ENCODE results near the gene SNX20.

Gene SNX20

GRCh38 chr16:50645563-50646220, 35.4 kb downstream of the SNX20 start:
- Histone ChIP-seq H2AK5ac (ENCODE audit: low read length) (no peak overlapping the region), H2BK120ac (ENCODE audit: low read depth, low read length) (no peak overlapping the region), H2BK15ac (replicated peaks; ENCODE audit: low read depth) (no peak overlapping the region), H3K4ac (ENCODE audit: low read depth, low read length) (no peak overlapping the region), H3K27ac (ENCODE audit: low read depth, low read length) (no peak overlapping the region), H2BK5ac (ENCODE audit: low read length) (no peak overlapping the region), H3K4me1 (ENCODE audit: control insufficient read depth, low read depth, low read length) (peaks cover 3% of the 10 kb centered on the region), H4K8ac (ENCODE audit: low read depth, low read length) (no peak overlapping the region), H3K4me2 (ENCODE audit: low read length) (no peak overlapping the region), H3K79me1 (ENCODE audit: low read length) (no peaks in the 10 kb centered on the region), H3K56ac (ENCODE audit: low read length) (peak overlapping the region; percentile 57), H3K27me3 (ENCODE audit: insufficient read depth, low read length, poor library complexity) (no peaks in the 10 kb centered on the region), H3K9ac (ENCODE audit: low read length) (peak overlapping the region; percentile 16), H3K36me3 (ENCODE audit: control insufficient read depth, insufficient read depth, low read length) (no peaks in the 10 kb centered on the region), H3K18ac (ENCODE audit: low read length) (no peak overlapping the region), H3K23ac (ENCODE audit: low read length) (no peak overlapping the region), H3K79me2 (ENCODE audit: control insufficient read depth, insufficient read depth, low read length) (no peaks in the 10 kb centered on the region), H4K5ac (ENCODE audit: low read length) (no peak overlapping the region), H3K4me3 (ENCODE audit: low read length) (no peak overlapping the region)
- WGBS (ENCODE audit: extremely low coverage, insufficient coverage, low lambda C conversion rate) = no CpG with 5 or more reads among the region's 20 CpGs
- DNase-seq = no peak

- WGBS (ENCODE audit: extremely low coverage, insufficient coverage, low lambda C conversion rate) = no CpG with 5 or more reads among the region's 6 CpGs
- Histone ChIP-seq H3K79me1 (ENCODE audit: low read length) (no peaks in the 10 kb centered on the region), H3K23ac (ENCODE audit: low read length) (no peak overlapping the region)
Observed at GRCh38 chr16:50644729-50645128, 36.4 kb downstream of the SNX20 start.

GRCh38 chr16:50644245-50644644, 36.9 kb downstream of the SNX20 start:
- DNase-seq = no peak
- H2AK5ac ChIP-seq (ENCODE audit: low read length) = no peak overlapping the region
- H3K36me3 ChIP-seq (ENCODE audit: control insufficient read depth, insufficient read depth, low read length) = no peaks in the 10 kb centered on the region
- no peaks in the 10 kb centered on the region for H3K79me1 ChIP-seq (ENCODE audit: low read length)
- no peaks in the 10 kb centered on the region for H3K79me2 ChIP-seq (ENCODE audit: control insufficient read depth, insufficient read depth, low read length)
- H2BK120ac ChIP-seq (ENCODE audit: low read depth, low read length) = no peak overlapping the region
- no peak overlapping the region for H3K4me3 ChIP-seq (ENCODE audit: low read length)
- no peak overlapping the region for H2BK15ac ChIP-seq (replicated peaks; ENCODE audit: low read depth)
- H4K8ac ChIP-seq (ENCODE audit: low read depth, low read length) = no peak overlapping the region
- H3K56ac ChIP-seq (ENCODE audit: low read length) = no peak overlapping the region
- no peak overlapping the region for H3K27ac ChIP-seq (ENCODE audit: low read depth, low read length)
- no CpG with 5 or more reads among the region's 5 CpGs for WGBS (ENCODE audit: extremely low coverage, insufficient coverage, low lambda C conversion rate)
- H3K4ac ChIP-seq (ENCODE audit: low read depth, low read length) = no peak overlapping the region
- H3K4me1 ChIP-seq (ENCODE audit: control insufficient read depth, low read depth, low read length) = peaks cover 3% of the 10 kb centered on the region
- no peak overlapping the region for H3K9ac ChIP-seq (ENCODE audit: low read length)
- H3K4me2 ChIP-seq (ENCODE audit: low read length) = no peak overlapping the region
- no peaks in the 10 kb centered on the region for H3K27me3 ChIP-seq (ENCODE audit: insufficient read depth, low read length, poor library complexity)
- H3K23ac ChIP-seq (ENCODE audit: low read length) = no peak overlapping the region
- no peak overlapping the region for H4K5ac ChIP-seq (ENCODE audit: low read length)
- H3K18ac ChIP-seq (ENCODE audit: low read length) = no peak overlapping the region
- no peak overlapping the region for H2BK5ac ChIP-seq (ENCODE audit: low read length)

More at GRCh38 chr16:50644729-50645128, 36.4 kb downstream of the SNX20 start:
- no peak overlapping the region for H3K27ac ChIP-seq (ENCODE audit: low read depth, low read length)
- no peak overlapping the region for H2BK120ac ChIP-seq (ENCODE audit: low read depth, low read length)
- H2BK5ac ChIP-seq (ENCODE audit: low read length) = no peak overlapping the region
- peak; percentile 68 for DNase-seq
- no peak overlapping the region for H3K4ac ChIP-seq (ENCODE audit: low read depth, low read length)
- H3K36me3 ChIP-seq (ENCODE audit: control insufficient read depth, insufficient read depth, low read length) = no peaks in the 10 kb centered on the region
- no peak overlapping the region for H2BK15ac ChIP-seq (replicated peaks; ENCODE audit: low read depth)
- H2AK5ac ChIP-seq (ENCODE audit: low read length) = no peak overlapping the region
- no peak overlapping the region for H4K8ac ChIP-seq (ENCODE audit: low read depth, low read length)
- H4K5ac ChIP-seq (ENCODE audit: low read length) = no peak overlapping the region
- H3K4me2 ChIP-seq (ENCODE audit: low read length) = no peak overlapping the region
- no peak overlapping the region for H3K4me3 ChIP-seq (ENCODE audit: low read length)
- H3K27me3 ChIP-seq (ENCODE audit: insufficient read depth, low read length, poor library complexity) = no peaks in the 10 kb centered on the region
- no peak overlapping the region for H3K56ac ChIP-seq (ENCODE audit: low read length)
- H3K79me2 ChIP-seq (ENCODE audit: control insufficient read depth, insufficient read depth, low read length) = no peaks in the 10 kb centered on the region
- H3K9ac ChIP-seq (ENCODE audit: low read length) = no peak overlapping the region
- peaks cover 3% of the 10 kb centered on the region for H3K4me1 ChIP-seq (ENCODE audit: control insufficient read depth, low read depth, low read length)
- no peak overlapping the region for H3K18ac ChIP-seq (ENCODE audit: low read length)

GRCh38 chr16:50643192-50643591, 37.9 kb downstream of the SNX20 start:
- H3K4me1 ChIP-seq (ENCODE audit: control insufficient read depth, low read depth, low read length) = peaks cover 3% of the 10 kb centered on the region
- no peak overlapping the region for H4K8ac ChIP-seq (ENCODE audit: low read depth, low read length)
- H2BK120ac ChIP-seq (ENCODE audit: low read depth, low read length) = no peak overlapping the region
- no peak overlapping the region for H3K9ac ChIP-seq (ENCODE audit: low read length)
- H3K23ac ChIP-seq (ENCODE audit: low read length) = no peak overlapping the region
- H3K36me3 ChIP-seq (ENCODE audit: control insufficient read depth, insufficient read depth, low read length) = no peaks in the 10 kb centered on the region
- H3K27ac ChIP-seq (ENCODE audit: low read depth, low read length) = no peak overlapping the region
- H3K4ac ChIP-seq (ENCODE audit: low read depth, low read length) = no peak overlapping the region
- no peak for DNase-seq
- no peak overlapping the region for H2BK15ac ChIP-seq (replicated peaks; ENCODE audit: low read depth)
- H2BK5ac ChIP-seq (ENCODE audit: low read length) = no peak overlapping the region
- no peaks in the 10 kb centered on the region for H3K79me2 ChIP-seq (ENCODE audit: control insufficient read depth, insufficient read depth, low read length)
- H3K79me1 ChIP-seq (ENCODE audit: low read length) = no peaks in the 10 kb centered on the region
- H3K27me3 ChIP-seq (ENCODE audit: insufficient read depth, low read length, poor library complexity) = no peaks in the 10 kb centered on the region
- H2AK5ac ChIP-seq (ENCODE audit: low read length) = no peak overlapping the region
- H3K56ac ChIP-seq (ENCODE audit: low read length) = no peak overlapping the region
- H3K18ac ChIP-seq (ENCODE audit: low read length) = no peak overlapping the region
- no peak overlapping the region for H4K5ac ChIP-seq (ENCODE audit: low read length)
- H3K4me3 ChIP-seq (ENCODE audit: low read length) = no peak overlapping the region
- H3K4me2 ChIP-seq (ENCODE audit: low read length) = no peak overlapping the region
- no CpG with 5 or more reads among the region's 4 CpGs for WGBS (ENCODE audit: extremely low coverage, insufficient coverage, low lambda C conversion rate)

- no peak overlapping the region for H3K4ac ChIP-seq (ENCODE audit: low read depth, low read length)
- no peak overlapping the region for H3K4me2 ChIP-seq (ENCODE audit: low read length)
- H3K9ac ChIP-seq (ENCODE audit: low read length) = no peak overlapping the region
- H3K4me3 ChIP-seq (ENCODE audit: low read length) = no peak overlapping the region
- no peaks in the 10 kb centered on the region for H3K79me2 ChIP-seq (ENCODE audit: control insufficient read depth, insufficient read depth, low read length)
- peaks cover 3% of the 10 kb centered on the region for H3K4me1 ChIP-seq (ENCODE audit: control insufficient read depth, low read depth, low read length)
- no peak overlapping the region for H2BK120ac ChIP-seq (ENCODE audit: low read depth, low read length)
- no CpG with 5 or more reads among the region's 5 CpGs for WGBS (ENCODE audit: extremely low coverage, insufficient coverage, low lambda C conversion rate)
- no peak overlapping the region for H3K27ac ChIP-seq (ENCODE audit: low read depth, low read length)
- H2AK5ac ChIP-seq (ENCODE audit: low read length) = no peak overlapping the region
- H4K5ac ChIP-seq (ENCODE audit: low read length) = no peak overlapping the region
- no peaks in the 10 kb centered on the region for H3K79me1 ChIP-seq (ENCODE audit: low read length)
- H3K23ac ChIP-seq (ENCODE audit: low read length) = no peak overlapping the region
- no peak overlapping the region for H3K18ac ChIP-seq (ENCODE audit: low read length)
- H3K27me3 ChIP-seq (ENCODE audit: insufficient read depth, low read length, poor library complexity) = no peaks in the 10 kb centered on the region
- H2BK5ac ChIP-seq (ENCODE audit: low read length) = no peak overlapping the region
- no peaks in the 10 kb centered on the region for H3K36me3 ChIP-seq (ENCODE audit: control insufficient read depth, insufficient read depth, low read length)
- H3K56ac ChIP-seq (ENCODE audit: low read length) = no peak overlapping the region
- H2BK15ac ChIP-seq (replicated peaks; ENCODE audit: low read depth) = no peak overlapping the region
- no peak overlapping the region for H4K8ac ChIP-seq (ENCODE audit: low read depth, low read length)
- DNase-seq = no peak
Observed at GRCh38 chr16:50642349-50642748, 38.8 kb downstream of the SNX20 start.

GRCh38 chr16:50641818-50642187, 39.3 kb downstream of the SNX20 start:
- no CpG with 5 or more reads among the region's 4 CpGs for WGBS (ENCODE audit: extremely low coverage, insufficient coverage, low lambda C conversion rate)
- Histone ChIP-seq H3K27me3 (ENCODE audit: insufficient read depth, low read length, poor library complexity) (no peaks in the 10 kb centered on the region), H4K8ac (ENCODE audit: low read depth, low read length) (no peak overlapping the region), H3K23ac (ENCODE audit: low read length) (no peak overlapping the region), H2BK5ac (ENCODE audit: low read length) (no peak overlapping the region), H3K79me2 (ENCODE audit: control insufficient read depth, insufficient read depth, low read length) (no peaks in the 10 kb centered on the region), H3K36me3 (ENCODE audit: control insufficient read depth, insufficient read depth, low read length) (no peaks in the 10 kb centered on the region), H4K5ac (ENCODE audit: low read length) (no peak overlapping the region), H3K56ac (ENCODE audit: low read length) (no peak overlapping the region), H3K27ac (ENCODE audit: low read depth, low read length) (no peak overlapping the region), H3K4me1 (ENCODE audit: control insufficient read depth, low read depth, low read length) (peaks cover 3% of the 10 kb centered on the region), H2BK120ac (ENCODE audit: low read depth, low read length) (no peak overlapping the region), H3K4ac (ENCODE audit: low read depth, low read length) (no peak overlapping the region), H2AK5ac (ENCODE audit: low read length) (no peak overlapping the region), H3K18ac (ENCODE audit: low read length) (no peak overlapping the region), H3K79me1 (ENCODE audit: low read length) (no peaks in the 10 kb centered on the region), H3K4me3 (ENCODE audit: low read length) (no peak overlapping the region), H3K9ac (ENCODE audit: low read length) (no peak overlapping the region), H3K4me2 (ENCODE audit: low read length) (no peak overlapping the region), H2BK15ac (replicated peaks; ENCODE audit: low read depth) (no peak overlapping the region)
- no peak for DNase-seq

Data from mesendoderm (in vitro differentiated cells).